ENCODE measurements around the gene PBXIP1.
"Not testable (repeated sequence)": the region's sequence is repeated elsewhere in the genome, so short reads cannot be mapped to it uniquely, and the experiment has no call there.

GRCh38 chr1:154986736-154987135 is 30.8 kb upstream of the PBXIP1 start:
- not testable (repeated sequence) for TF ChIP-seq CTCF, POLR2AphosphoS5, EP300, POLR2A (IDR thresholded peaks at IDR 0.05)
